Measurements from ENCODE around the gene TAGLN3.
A peak's percentile ranks its signal among the peaks of the same experiment; 100 is the strongest.

DNA sequence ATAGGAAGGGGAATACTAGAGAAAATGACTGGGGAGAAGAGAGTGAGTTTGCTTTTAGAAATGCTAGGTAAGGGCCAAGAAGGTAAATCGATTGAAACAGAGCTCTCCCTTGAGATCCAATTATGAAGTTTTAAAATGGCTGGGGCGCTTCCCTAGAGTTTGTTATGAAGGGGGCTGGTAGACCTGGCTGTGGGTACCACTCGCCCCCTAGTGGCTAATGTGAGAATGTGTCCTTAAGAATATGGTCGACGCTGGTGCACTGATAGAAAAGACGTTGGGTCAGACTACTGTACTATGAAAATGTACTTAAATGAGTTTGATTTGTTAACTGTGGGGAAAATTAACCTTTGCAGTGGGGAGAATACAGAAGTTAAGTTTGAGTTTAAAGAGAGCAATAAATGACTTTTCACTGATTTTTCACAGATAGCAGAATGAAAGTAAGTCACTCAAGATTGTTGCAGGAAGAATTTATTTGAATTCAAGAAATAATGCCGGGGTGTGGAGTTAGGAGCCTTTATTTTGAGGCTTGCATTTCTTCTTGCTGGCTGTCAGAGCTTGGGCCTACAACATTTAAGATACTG, 45.0 kb downstream of the TAGLN3 start:
- no peak for TF ChIP-seq POLR2AphosphoS5 (IDR thresholded peaks at IDR 0.05)
- TF ChIP-seq, protein P1, sequence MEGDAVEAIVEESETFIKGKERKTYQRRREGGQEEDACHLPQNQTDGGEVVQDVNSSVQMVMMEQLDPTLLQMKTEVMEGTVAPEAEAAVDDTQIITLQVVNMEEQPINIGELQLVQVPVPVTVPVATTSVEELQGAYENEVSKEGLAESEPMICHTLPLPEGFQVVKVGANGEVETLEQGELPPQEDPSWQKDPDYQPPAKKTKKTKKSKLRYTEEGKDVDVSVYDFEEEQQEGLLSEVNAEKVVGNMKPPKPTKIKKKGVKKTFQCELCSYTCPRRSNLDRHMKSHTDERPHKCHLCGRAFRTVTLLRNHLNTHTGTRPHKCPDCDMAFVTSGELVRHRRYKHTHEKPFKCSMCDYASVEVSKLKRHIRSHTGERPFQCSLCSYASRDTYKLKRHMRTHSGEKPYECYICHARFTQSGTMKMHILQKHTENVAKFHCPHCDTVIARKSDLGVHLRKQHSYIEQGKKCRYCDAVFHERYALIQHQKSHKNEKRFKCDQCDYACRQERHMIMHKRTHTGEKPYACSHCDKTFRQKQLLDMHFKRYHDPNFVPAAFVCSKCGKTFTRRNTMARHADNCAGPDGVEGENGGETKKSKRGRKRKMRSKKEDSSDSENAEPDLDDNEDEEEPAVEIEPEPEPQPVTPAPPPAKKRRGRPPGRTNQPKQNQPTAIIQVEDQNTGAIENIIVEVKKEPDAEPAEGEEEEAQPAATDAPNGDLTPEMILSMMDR (IDR thresholded peaks at IDR 0.05), result peak; percentile 56 to 73 (median 66)
